ENCODE measurements around the gene DMRTB1.
"Not testable (repeated sequence)": the region's sequence is repeated elsewhere in the genome, so short reads cannot be mapped to it uniquely, and the experiment has no call there.

The DMRTB1 gene

DNA sequence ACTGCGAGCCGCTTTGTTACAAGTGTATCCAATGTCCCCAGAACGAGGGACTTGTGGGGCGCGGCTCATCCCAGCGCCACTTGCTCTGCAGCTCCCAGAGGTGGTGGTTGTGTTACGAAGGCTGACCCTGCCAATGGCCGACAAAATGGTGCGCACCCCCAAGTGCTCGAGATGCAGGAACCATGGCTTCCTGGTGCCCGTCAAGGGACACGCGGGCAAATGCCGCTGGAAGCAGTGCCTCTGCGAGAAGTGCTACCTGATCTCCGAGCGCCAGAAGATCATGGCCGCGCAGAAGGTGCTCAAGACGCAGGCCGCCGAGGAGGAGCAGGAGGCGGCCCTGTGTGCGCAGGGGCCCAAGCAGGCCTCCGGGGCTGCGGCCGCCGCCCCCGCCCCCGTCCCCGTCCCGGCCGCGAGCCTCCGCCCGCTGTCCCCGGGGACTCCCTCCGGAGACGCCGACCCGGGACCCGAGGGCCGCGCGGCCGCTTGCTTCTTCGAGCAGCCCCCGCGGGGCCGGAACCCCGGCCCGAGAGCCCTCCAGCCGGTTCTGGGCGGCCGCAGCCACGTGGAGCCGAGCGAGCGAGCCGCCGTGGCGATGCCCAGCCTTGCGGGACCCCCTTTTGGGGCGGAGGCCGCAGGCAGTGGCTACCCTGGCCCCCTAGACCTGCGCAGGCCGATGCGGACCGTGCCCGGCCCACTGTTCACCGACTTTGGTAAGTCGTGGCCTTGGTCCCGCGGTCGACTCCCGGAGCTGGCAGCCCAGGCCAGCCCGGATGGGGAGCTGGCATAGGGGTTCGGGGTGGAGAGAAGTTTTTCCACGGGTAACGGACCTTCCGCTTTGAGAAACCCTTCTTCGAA, at the start of gene DMRTB1:
DMRTB1 (plus strand) TSS at position 79 of the 855 bp plus-strand sequence; CDS start at position 134, 55 bp downstream.
- DNase-seq (ENCODE audit: low read depth), result no peak

DNA sequence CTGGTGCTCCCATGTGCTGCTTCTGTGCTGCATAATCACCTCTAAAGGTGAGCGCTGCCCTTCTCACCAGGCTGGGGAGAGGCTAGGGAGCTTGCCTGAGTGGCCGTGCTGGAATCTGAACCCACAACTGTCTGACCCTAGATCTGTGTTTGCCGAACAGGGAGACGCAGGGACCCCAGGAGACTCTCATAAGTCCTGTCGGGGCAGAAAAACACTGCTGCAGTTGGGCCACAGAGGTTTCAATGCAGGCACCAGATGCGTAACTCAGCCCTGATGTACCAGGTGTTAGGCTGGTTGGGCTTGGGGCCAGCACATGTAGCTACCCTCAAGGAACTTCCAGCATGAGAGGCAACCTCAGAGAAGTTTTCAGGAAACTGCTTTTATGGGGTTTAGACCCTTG, 49.5 kb upstream of the DMRTB1 start:
- DNase-seq (ENCODE audit: low read depth), result no peak

DNA sequence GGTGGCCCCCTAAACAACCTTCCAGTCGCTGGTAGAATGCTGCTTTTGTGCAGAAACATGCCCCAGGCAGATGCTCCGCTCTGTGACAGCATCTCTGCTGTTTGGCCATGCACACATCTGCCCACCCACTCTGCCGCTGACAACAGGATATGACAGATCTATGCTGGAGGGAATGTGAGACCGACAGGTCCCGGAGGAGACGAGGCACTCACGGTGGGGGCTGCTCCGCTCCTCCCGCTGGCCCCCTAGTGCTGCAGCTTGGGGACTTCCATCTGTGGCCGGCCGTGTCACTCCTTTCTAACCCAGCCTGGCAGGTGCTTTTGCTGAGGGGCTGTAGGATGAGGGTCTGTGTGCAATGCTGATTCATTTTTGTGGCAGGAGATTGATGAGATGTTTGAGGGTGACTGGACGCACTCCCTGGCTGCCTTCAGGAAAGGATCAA, 49.1 kb upstream of the DMRTB1 start:
- DNase-seq (ENCODE audit: low read depth), result peak; percentile 68

DNA sequence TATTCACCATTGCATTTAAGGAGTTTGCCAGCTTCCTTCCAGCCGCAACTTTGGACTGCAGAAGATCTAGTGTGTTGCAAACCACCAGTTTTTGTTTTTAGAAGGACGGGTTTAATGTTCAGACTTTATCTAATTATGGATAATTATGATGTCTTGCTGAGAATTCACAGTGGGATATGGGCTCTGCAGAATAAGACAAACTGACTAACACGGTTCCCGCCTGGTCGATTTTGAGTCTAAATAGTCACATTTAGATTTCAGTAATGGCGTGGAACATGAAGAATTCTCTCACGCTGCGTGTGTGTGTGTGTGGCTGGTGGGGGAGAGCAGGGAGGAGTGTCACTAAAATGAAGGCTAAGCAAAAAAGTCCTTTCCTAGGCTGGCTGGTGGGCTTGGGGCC, 48.5 kb upstream of the DMRTB1 start:
- no peak for DNase-seq (ENCODE audit: low read depth)

DNA sequence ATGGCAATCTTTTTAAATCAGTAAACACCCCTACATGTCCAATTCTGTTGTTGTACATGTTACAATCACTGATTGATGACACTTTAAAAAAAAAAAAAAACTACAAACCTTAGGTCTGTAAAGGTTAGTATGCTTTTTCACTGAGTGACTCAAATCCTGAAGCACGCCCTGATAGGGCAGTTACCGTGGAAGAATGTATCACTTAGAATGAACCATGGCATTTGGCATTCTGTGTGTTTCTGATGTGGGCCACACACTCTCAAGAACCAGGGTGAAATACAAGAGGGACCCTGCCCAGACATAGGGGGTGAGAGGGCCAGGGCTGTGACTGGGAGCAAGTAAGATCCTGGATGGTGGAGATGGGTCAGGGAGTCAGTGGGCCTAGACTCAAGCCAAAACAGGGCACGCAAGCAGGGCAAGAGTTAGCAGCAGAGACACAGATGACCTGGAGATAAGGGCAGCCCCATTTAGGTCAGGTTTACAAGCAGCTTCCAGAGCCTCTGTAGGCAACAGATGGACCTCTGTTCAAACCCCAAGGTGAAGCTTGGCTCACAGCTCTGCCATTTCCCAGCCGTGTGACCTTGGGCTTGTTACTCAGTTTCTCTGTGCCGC, 47.6 kb upstream of the DMRTB1 start:
- no peak for DNase-seq (ENCODE audit: low read depth)

DNA sequence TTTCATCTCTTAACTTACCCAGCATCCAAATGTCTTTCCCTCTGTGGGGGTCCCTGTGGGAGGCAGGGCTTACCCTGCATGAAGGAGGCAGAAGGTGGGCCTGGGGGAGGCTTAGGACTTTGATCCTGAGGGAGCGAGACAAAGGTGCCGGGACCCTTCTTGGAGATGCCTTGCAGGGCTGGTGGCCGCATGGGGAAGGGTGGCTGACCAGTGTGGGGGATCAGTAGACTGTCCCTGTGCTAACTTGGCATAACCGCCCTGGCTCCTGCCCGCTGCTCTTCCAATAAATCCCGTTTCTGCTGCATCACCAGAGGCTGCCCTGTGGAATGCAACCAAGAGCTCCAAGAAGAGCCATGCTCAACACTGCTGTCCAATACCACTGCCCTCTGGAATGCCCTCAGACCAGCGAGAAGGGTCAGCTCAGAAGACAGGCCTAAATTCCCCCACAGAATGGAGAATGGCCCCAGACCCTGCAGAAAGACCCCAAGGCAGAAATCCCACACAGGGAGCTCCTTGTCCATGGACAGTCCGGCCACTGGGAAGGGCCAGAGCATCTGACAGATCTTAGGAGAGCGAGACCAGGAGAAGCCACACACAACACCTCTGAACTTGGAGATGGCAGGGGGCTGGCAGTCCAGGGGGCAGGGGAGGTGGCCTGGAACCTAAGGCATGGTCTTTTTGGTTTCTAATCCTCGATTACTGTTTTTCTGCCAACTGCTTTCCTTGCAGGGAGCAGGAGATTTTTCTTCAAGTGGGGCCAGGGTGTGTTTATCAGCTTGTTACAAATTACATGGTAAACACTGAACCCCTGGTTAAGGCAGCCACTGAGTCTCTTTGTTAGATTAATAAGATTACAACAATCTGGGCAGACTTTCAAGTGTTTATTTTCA, 46.7 kb upstream of the DMRTB1 start:
- DNase-seq (ENCODE audit: low read depth), result no peak

DNA sequence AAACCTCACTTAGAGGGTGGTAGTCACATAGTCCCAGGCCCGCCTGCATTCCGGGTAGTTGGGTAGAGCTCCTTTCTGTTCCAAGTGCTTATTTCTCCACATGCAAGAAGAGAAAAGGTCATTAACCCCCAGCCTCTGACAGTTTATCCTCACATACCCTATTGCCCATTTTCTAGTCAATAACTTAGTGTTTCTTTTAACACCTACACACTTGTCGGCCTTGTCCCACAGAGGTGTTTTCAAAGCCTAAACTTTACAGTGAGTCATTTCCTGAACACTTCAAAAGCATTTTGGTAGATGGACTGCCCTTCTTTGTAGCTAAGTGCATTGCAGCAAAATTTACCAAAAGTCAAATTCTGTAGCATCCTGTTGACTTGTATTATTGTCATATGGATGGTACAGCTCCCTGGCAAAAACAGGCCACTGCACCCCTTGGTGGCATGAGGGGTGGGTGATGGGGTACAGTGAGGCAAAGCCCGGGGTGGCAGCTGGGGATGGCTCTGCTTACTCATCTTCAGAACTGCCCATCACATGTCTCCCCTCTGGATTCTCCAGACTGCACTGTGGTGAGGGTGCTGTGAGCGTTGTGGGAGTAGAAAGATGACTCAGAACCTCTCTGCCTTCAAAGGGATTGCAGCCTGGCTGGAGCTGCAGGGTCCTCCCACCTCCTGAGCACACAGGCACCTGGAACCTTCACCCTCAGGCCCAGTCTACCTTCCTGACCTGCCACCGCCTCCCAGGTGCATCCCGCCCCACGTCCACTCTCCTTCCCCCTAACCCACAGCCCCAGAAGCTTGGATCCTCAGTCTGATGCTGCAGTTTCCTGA, 45.8 kb upstream of the DMRTB1 start:
- DNase-seq (ENCODE audit: low read depth), result peak; percentile 67

DNA sequence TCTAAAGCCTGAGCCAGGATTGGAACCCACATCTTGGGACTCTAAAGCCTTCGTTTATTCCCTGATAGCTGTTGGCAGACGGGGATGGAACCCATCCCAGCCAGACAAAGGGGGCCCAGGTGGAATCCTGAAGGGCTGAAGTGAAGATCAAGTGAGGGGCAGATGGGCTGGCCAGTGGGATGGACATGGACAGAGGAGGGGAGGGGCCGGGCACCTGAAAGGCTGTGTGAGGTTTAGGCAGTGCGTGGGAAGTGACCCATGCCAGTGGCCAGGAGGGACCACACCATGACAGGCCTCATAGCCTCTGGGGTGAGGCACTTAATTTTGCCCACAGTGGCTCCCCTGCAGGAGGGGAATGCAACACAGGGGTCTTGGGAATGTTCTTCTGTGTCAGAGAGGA, 44.6 kb upstream of the DMRTB1 start:
- no peak for DNase-seq (ENCODE audit: low read depth)

DNA sequence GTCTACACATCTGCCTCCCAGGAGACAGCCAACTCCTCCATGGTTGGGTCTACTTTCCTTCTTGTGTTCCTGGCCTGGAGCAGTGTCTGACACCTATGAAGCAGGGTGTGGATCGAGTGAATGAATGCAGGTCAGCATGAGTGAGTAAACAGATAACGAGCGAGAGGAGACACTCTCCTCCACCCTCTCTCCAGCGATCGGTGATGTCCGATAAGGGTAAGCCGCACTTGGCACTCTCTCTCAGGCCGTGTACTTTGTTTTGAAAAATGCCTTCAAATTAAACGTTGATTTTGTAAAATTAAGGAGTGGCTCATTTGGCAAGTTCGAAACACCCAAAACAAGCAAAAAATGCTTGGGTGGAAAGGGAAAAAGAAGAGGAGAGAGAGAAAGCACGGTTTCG, 43.8 kb upstream of the DMRTB1 start:
- no peak for DNase-seq (ENCODE audit: low read depth)

DNA sequence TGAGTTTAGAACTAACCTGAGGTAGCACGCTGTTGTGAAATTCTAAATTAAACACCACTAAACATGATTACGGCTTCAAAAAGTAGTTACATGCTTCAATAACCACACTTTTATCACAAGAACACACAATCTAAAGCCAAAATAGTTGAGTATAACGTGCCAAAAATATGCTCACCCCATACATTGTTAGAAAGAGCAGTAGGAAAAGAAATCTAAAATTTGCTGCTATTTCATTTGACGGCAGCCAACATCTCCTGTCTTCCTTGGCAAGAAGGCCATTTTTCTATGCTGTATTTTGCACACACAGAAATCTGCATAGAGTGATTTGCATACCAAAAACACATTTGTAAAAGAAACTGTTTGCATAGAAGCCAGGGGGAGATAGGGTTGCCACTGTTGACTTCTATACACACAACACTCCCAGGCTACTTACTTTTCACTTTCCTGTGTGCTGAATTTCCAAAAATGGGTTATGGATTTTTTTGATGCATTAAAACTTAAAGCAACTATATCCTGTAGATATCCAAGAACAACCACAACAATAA, 42.9 kb upstream of the DMRTB1 start:
- no peak for DNase-seq (ENCODE audit: low read depth)

DNA sequence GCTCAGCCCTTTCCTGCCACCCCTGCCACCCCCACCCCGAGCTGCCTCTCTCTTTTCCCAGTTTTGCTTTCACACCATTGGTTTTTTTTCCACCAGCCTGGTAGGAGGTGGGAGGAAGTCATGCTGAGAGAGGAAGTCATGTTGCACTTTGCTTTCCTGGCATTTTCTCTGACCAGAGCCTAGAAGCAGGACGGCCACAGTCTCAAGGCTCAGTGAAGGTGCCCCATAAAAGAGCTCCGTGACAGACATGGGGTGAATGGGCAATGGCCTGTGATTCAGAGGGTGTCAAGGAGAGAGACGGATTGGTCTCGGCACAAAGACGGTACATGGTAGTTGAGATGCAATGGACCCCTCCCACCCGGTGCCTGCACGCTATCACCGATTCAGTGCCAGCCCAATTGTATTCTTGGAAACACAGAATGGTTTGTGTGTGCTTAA, 42.1 kb upstream of the DMRTB1 start:
- DNase-seq (ENCODE audit: low read depth), result no peak

DNA sequence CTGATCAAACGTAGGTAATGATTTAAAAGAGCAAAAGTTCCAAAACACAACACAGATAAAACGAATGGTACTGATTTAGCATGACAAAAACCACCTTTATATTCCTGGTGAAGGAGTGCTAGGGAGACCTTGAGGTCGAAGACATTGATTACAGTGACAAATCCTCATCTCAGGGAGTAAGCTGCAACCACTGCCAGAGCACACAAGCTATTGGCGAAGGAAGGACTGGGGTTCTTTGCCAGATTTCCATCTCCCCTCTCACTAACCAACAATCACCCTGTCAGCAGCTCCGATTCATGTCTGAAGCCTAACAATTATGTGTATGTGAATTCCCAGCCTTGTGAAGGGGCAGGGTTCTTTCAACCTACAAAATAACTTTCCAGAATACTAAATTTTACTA, 40.2 kb upstream of the DMRTB1 start:
- DNase-seq (ENCODE audit: low read depth), result no peak

DNA sequence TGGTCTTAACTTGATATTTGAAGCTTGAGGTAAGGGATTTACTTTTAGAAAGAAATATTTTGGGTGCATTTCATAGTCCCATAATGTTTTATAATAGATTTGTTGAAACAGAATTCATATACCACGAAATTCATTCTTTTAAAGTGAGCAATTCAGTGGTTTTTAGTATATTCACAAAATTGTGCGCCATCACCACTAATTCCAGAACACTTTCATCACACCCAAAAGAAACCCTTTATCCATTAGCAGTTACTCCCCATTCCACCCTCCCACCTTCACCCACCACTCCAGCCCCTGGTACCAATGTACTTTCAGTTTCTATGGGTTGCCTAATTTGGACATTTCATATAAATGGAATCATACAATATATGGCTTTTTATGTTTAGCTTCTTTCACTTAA, 38.9 kb upstream of the DMRTB1 start:
- no peak for DNase-seq (ENCODE audit: low read depth)

DNA sequence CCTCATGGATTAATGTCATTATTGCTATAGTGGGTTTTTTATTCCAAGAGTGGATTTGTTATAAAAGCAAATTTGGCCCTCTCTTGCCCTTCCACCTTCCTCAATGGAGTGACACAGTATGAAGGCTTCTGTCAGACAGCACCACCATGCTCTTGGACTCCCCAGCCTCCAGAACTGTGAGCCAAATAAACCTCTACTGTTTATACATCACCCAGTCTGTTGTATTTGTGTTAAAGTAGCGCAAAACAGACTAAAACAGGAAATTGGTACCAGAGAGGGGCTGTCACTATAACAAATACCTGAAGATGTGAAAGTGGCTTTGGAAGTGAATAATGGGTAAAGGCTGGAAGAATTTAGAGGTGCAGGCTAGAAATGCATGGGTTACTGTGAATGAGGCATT, 38.0 kb upstream of the DMRTB1 start:
- DNase-seq (ENCODE audit: low read depth), result no peak

DNA sequence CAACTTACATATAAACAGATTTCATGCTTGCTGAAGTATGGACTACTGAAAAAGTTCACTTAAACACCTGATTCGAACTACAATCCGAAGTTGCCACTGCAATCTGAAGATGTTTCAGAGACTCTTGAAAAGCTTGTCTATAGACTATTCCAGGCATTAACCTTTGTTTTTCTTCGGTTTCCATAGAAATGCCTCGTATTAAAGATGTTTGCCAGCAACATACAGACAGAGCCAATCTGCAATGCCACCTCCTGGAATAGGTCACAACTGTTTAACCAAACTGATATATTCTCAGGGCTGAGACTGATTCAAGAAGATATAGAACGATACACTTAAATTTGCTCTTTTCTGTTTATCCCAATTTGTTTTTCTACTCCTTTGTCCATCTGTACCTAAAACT, 28.9 kb upstream of the DMRTB1 start:
- no peak for DNase-seq (ENCODE audit: low read depth)

DNA sequence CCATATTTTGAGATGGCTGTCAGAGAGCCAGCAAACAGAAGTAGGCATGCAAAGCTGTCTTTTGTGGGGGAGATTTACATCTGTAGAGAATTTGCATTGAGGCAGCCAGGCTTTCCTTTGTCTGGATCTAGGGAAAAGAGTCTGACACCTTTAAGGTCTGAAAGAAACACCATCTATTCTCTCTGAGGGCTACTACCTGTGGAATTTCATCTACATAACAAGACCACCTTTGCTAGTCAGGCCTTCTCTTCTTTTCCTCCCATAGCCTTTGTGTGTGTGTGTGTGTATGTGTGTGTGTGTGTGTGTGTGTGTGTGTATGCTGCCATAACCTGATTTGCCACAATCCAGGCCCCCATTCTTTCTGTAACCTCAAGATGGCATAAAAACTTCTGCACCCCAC, 28.4 kb upstream of the DMRTB1 start:
- no peak for DNase-seq (ENCODE audit: low read depth)

DNA sequence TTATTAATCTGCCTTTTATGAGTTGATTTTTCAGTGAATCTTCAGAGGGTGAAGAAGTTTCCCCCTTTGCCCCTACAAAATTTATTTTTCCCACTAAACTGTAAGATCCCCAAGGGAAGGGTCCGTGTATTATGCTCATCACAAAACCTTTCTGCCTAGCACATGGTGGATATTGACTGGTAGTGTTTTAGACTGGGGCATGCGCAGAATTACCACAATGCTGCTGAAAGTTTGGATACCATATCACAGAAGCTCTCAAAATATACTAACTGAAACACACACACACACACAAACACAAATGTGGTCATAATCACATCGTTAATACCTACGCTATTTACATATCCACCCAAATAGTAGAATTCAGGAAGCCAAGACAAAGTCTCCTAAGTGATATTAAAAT, 28.0 kb upstream of the DMRTB1 start:
- DNase-seq (ENCODE audit: low read depth), result no peak

DNA sequence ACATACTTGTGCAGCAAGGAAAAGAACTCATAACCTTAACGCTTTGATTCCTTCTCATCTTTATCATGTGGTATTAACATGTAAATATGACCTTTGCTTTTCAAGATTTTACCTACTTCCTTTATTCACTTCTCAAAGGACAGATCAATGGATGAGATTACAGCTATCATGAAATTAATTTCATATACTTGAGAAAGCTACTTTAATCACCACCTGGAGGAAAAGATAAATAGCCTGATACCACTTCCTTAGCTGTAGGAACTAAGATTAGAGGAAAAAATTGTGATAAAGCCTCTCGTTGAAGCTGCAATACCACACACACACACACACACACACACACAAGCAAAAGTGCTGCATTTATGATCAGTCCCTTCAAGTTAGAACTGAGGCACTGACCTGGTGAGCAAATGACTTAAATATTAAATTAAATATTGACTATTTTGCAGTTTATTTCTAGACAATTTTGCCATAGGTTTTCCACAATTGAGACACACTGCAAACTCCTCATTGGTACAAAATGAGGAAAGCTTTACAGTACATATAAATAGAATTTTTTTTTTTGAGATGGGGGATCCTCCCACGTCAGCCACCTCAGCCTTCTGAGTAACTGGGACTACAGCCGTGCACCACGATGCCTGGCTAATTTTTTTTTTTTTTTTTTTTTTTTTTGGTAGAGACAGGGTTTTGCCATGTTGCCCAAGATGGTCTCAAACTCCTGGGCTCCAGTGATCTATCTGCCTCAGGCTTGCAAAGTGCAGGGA, 27.2 kb upstream of the DMRTB1 start:
- DNase-seq (ENCODE audit: low read depth), result no peak

DNA sequence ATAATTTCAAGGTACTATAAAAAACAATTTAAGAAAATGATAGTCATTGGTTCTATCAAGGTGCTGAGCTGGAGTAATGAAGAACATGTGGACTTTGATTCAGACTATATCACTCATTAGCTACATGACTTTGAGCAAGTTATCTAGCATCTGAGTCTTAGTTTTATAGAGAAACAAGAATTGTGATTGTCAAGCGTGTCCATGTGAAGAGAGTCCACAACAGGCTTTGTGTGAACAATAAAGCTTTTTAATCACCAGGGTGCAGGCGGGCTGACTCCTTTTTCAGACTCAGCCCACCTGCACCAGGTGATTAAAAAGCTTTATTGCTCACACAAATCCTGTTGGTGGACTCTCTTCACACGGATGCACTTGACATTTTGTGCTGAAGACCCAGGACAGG, 26.6 kb upstream of the DMRTB1 start:
- no peak for DNase-seq (ENCODE audit: low read depth)

DNA sequence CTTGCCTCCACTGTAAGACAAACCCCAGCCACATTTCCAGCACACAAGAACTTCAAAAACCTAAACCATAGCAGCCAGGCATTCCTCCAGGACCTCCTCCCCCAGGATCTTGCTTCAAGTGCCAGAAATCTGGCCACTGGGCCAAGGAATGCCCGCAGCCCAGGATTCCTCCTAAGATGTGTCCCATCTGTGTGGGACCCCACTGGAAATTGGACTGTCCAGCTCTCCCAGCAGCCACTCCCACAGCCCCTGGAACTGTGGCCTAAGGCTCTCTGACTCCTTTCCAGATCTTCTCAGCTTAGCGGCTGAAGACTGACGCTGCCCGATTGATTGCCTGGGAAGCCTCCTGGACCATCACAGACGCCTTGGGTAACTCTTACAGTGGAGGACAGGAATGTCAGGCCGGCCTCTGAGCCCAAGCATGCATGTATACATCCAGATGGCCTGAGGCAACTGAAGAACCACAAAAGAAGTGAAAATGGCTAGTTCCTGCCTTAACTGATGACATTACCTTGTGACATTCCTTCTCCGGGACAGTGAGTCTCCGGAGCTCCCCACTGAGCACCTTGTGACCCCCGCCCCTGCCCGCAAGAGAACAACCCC, 24.7 kb upstream of the DMRTB1 start:
- DNase-seq (ENCODE audit: low read depth), result not testable (repeated sequence)
